CD14-positive monocyte (primary cell): ENCODE measurements around the gene PITPNC1. TPM values are rescaled to one million over a fixed set of nuclear protein-coding genes. Genes with fewer than 3 reads are reported as not detected.
A peak's percentile ranks its signal among the peaks of the same experiment; 100 is the strongest.

ENCODE experiments used
- DNase-seq, 3 donors: peaks; one replicate each; pipeline ENCODE4 v3.0.0-alpha.2; 2011 to 2022
- H2AFZ ChIP-seq: 2 replicates; pipeline ENCODE4 v1.6.0; 2012; ENCODE audit warnings: mild to moderate bottlenecking, low read depth, low read length, inconsistent platforms; ENCODE audit not compliant: insufficient read depth, poor library complexity, severe bottlenecking
- H3K27ac ChIP-seq, 2 donors: 1 replicate in 1 of 2; 2 replicates in 1 of 2; pipeline ENCODE4 v1.5.1; 2012 to 2013; ENCODE audit warnings: low read length in 2 of 2, control low read depth in 1 of 2, inconsistent platforms in 1 of 2, low read depth in 1 of 2, mild to moderate bottlenecking in 1 of 2
- H3K27me3 ChIP-seq, 2 donors: one replicate each; pipeline versions ENCODE4 v1.6.0 to v1.6.1; 2011 to 2013; ENCODE audit warnings: low read length in 2 of 2; ENCODE audit not compliant: control insufficient read depth in 2 of 2, insufficient read depth in 2 of 2
- H3K36me3 ChIP-seq, 2 donors: replicated peaks in 1 of 2; 1 replicate in 1 of 2; 2 replicates in 1 of 2; pipeline versions ENCODE4 v1.5.1 to v1.6.1; 2012 to 2013; ENCODE audit warnings: low read length in 2 of 2, control low read depth in 1 of 2, inconsistent platforms in 1 of 2, mild to moderate bottlenecking in 1 of 2; ENCODE audit not compliant: insufficient read depth in 2 of 2, control insufficient read depth in 1 of 2
- H3K4me1 ChIP-seq, 2 donors: 1 replicate in 1 of 2; 2 replicates in 1 of 2; pipeline versions ENCODE4 v1.5.1 to v1.6.1; 2012 to 2013; ENCODE audit warnings: low read length in 2 of 2, control low read depth in 1 of 2, inconsistent platforms in 1 of 2, mild to moderate bottlenecking in 1 of 2, moderate library complexity in 1 of 2; ENCODE audit not compliant: insufficient read depth in 2 of 2, control insufficient read depth in 1 of 2
- H3K4me2 ChIP-seq: replicated peaks from 2 replicates; pipeline ENCODE3; 2012; ENCODE audit warnings: low read length, moderate library complexity, mild to moderate bottlenecking; ENCODE audit not compliant: poor library complexity, severe bottlenecking; ENCODE audit errors: extremely low read depth
- H3K4me3 ChIP-seq, 3 experiments: fragments of 200-600 bp in 1 of 3; sonication (generic) in 1 of 3; replicated peaks in 1 of 3; 1 replicate in 2 of 3; 2 replicates in 1 of 3; pipeline ENCODE4 v1.5.1; 2011 to 2013; ENCODE audit warnings: low read length in 3 of 3, mild to moderate bottlenecking in 3 of 3, control low read depth in 2 of 3, low read depth in 2 of 3, inconsistent platforms in 1 of 3, moderate library complexity in 1 of 3
- H3K79me2 ChIP-seq: 2 replicates; pipeline ENCODE4 v1.6.0; 2012; ENCODE audit warnings: mild to moderate bottlenecking, control low read depth, inconsistent platforms, low read length, moderate library complexity; ENCODE audit not compliant: insufficient read depth
- H3K9ac ChIP-seq: 2 replicates; pipeline ENCODE4 v1.6.0; 2017; ENCODE audit warnings: low read length, mild to moderate bottlenecking; ENCODE audit not compliant: insufficient read depth, poor library complexity, severe bottlenecking
- H3K9me3 ChIP-seq, 2 donors: replicated peaks in 1 of 2; 1 replicate in 1 of 2; 2 replicates in 1 of 2; pipeline versions ENCODE4 v1.5.1 to v1.6.1; 2012 to 2013; ENCODE audit warnings: low read length in 2 of 2, control low read depth in 1 of 2; ENCODE audit not compliant: control insufficient read depth in 1 of 2, insufficient read depth in 1 of 2
- H4K20me1 ChIP-seq: 2 replicates; pipeline ENCODE4 v1.6.0; 2012; ENCODE audit warnings: mild to moderate bottlenecking, low read length, control low read depth, moderate library complexity; ENCODE audit not compliant: insufficient read depth
- H3K27ac Mint-ChIP-seq, 7 donors: one replicate each; pipeline ENCODE4 v1.8.0; 2020; ENCODE audit warnings: mild to moderate bottlenecking in 7 of 7, mixed read lengths in 7 of 7, moderate library complexity in 6 of 7, inconsistent platforms in 2 of 7
- H3K27me3 Mint-ChIP-seq, 3 donors: one replicate each; pipeline ENCODE4 v1.8.0; 2021 to 2022; ENCODE audit warnings: low read depth in 3 of 3, mild to moderate bottlenecking in 3 of 3, mixed read lengths in 3 of 3, moderate library complexity in 3 of 3, inconsistent platforms in 1 of 3
- H3K36me3 Mint-ChIP-seq, 2 donors: one replicate each; pipeline ENCODE4 v1.8.0; 2020; ENCODE audit warnings: mixed read lengths in 2 of 2, inconsistent platforms in 1 of 2, mild to moderate bottlenecking in 1 of 2
- H3K4me1 Mint-ChIP-seq: one replicate; pipeline ENCODE4 v1.8.0; 2020; ENCODE audit warnings: mild to moderate bottlenecking, mixed read lengths
- H3K4me3 Mint-ChIP-seq, 2 donors: one replicate each; pipeline ENCODE4 v1.8.0; 2020; ENCODE audit warnings: mild to moderate bottlenecking in 2 of 2, mixed read lengths in 2 of 2, moderate library complexity in 1 of 2
- H3K9me3 Mint-ChIP-seq, 7 donors: one replicate each; pipeline ENCODE4 v1.8.0; 2020 to 2022; ENCODE audit warnings: mixed read lengths in 7 of 7, mild to moderate bottlenecking in 6 of 7, moderate library complexity in 6 of 7, inconsistent platforms in 2 of 7
- CTCF ChIP-seq: fragments of 200-600 bp; IDR thresholded peaks from one replicate; pipeline ENCODE4 v1.8.0; 2022; ENCODE audit warnings: antibody characterized with exemption, mild to moderate bottlenecking
- WGBS: methylation state at CpG from one replicate; pipeline ENCODE4 v1.1.5; 2013; ENCODE audit warnings: missing lambda C conversion rate; ENCODE audit not compliant: insufficient coverage; 5-methylcytosine and 5-hydroxymethylcytosine counted together
- intact Hi-C, 2 donors: fragments of 100-400 bp; cut with micrococcal nuclease; formaldehyde crosslinking; loops; one replicate each; pipeline versions ENCODE4 v1.15.0 to v1.15.1; 2023
- polyA plus RNA-seq, 3 donors: library from polyadenylated mRNA; depleted of rRNA in 1 of 3; unstranded in 2 of 3; stranded (reverse) in 1 of 3; fragments of 300-500 nt in 2 of 3; fragments of >200 nt in 1 of 3; fragmentation: Illumina TruSeq in 2 of 3; gene quantifications; 1 replicate in 2 of 3; 2 replicates in 1 of 3; pipeline ENCODE4 v1.2.3, GENCODE V29; 2012 to 2021

Gene PITPNC1
- polyA plus RNA-seq, 3 donors: 18.5 to 31.0 (median 21.7) TPM

DNA sequence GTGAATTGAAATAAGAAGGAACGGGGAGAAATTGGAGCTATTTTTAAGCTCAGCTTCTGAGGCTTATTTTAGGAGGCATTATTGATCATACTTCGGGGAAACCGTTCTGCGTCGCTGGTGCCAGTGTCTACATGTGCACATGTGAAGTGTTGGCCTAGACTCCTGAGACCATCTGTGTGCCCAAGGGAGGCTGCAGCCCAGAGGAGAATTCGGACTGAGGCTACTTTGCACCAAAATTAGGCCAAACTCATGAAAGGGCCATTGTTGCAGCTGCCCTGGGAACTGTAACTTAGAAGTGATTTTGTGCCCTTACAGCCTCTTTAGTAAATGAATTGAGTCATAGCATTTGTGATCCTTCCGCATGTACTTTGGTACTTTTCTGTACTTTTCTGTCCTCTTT, 238.7 kb downstream of the PITPNC1 start:
- Mint-ChIP-seq H3K27ac (peak overlapping the region in 1 of 7 donors; percentile 32), H3K36me3 (peaks cover 1 to 3% of the 10 kb centered on the region in 2 donors), H3K27me3 (no peaks in the 10 kb centered on the region), H3K9me3 (no peaks in the 10 kb centered on the region), H3K4me3 (no peak overlapping the region), H3K4me1 (no peaks in the 10 kb centered on the region)
- no peak overlapping the region for H3K9ac ChIP-seq
- WGBS: 96% methylated on average over 7 of the region's 7 CpGs
- no peaks in the 10 kb centered on the region for H3K27me3 ChIP-seq
- H3K4me3 ChIP-seq: no peak overlapping the region
- no peaks in the 10 kb centered on the region for H3K36me3 ChIP-seq
- intact Hi-C loops: no loop called here
- H2AFZ ChIP-seq: no peak overlapping the region
- no peaks in the 10 kb centered on the region for H3K79me2 ChIP-seq
- no peak for TF ChIP-seq CTCF
- no peak for DNase-seq
- H4K20me1 ChIP-seq: no peaks in the 10 kb centered on the region
- H3K4me2 ChIP-seq: no peak overlapping the region
- H3K4me1 ChIP-seq: no peaks in the 10 kb centered on the region
- no peak overlapping the region for H3K27ac ChIP-seq
- no peaks in the 10 kb centered on the region for H3K9me3 ChIP-seq

GRCh38 chr17:67617304-67617899, 240.3 kb downstream of the PITPNC1 start:
- 96% methylated on average over 4 of the region's 4 CpGs for WGBS
- Mint-ChIP-seq H3K4me1 (no peaks in the 10 kb centered on the region), H3K9me3 (no peaks in the 10 kb centered on the region), H3K27me3 (no peaks in the 10 kb centered on the region), H3K36me3 (peaks cover 1 to 3% of the 10 kb centered on the region in 2 donors), H3K4me3 (no peak overlapping the region), H3K27ac (no peak overlapping the region)
- H3K9me3 ChIP-seq: no peaks in the 10 kb centered on the region
- no peak overlapping the region for H3K27ac ChIP-seq
- DNase-seq: no peak
- no peak overlapping the region for H3K4me2 ChIP-seq
- no peak overlapping the region for H2AFZ ChIP-seq
- H3K79me2 ChIP-seq: no peaks in the 10 kb centered on the region
- H3K27me3 ChIP-seq: no peaks in the 10 kb centered on the region
- no peaks in the 10 kb centered on the region for H4K20me1 ChIP-seq
- H3K4me3 ChIP-seq: no peak overlapping the region
- no peak for TF ChIP-seq CTCF
- no peak overlapping the region for H3K9ac ChIP-seq
- intact Hi-C loops: no loop called here
- no peaks in the 10 kb centered on the region for H3K36me3 ChIP-seq
- no peaks in the 10 kb centered on the region for H3K4me1 ChIP-seq
